HepG2 (cell line): ENCODE measurements around the gene CSDE1. TPM values are rescaled to one million over a fixed set of nuclear protein-coding genes. Genes with fewer than 3 reads are reported as not detected.

Source experiments
- CREB3 ChIP-seq: sonication (generic); formaldehyde crosslinking; IDR thresholded peaks from 2 replicates; pipeline ENCODE4 v1.5.0; 2020; ENCODE audit warnings: missing genetic modification reagents
- DZIP1 ChIP-seq: sonication (generic); formaldehyde crosslinking; IDR thresholded peaks from 2 replicates; pipeline ENCODE4 v1.5.0; 2020; ENCODE audit warnings: mild to moderate bottlenecking, missing genetic modification reagents
- FOXK2 ChIP-seq: fragments of 450-650 bp; IDR thresholded peaks from 2 replicates; pipeline ENCODE4 v1.6.1; 2016
- GFI1 ChIP-seq: sonication (generic); formaldehyde crosslinking; IDR thresholded peaks from 2 replicates; pipeline ENCODE4 v1.5.0; 2020; ENCODE audit warnings: missing genetic modification reagents, mild to moderate bottlenecking, borderline replicate concordance
- KMT2A ChIP-seq: sonication (generic); formaldehyde crosslinking; IDR thresholded peaks from 2 replicates; pipeline ENCODE4 v1.4.0; 2020; ENCODE audit warnings: missing genetic modification reagents
- KMT2B ChIP-seq: IDR thresholded peaks from 2 replicates; pipeline ENCODE4 v1.6.1; 2016; ENCODE audit warnings: missing genetic modification reagents, missing compliant biosample characterization
- MTF2 ChIP-seq: sonication (generic); formaldehyde crosslinking; IDR thresholded peaks from 2 replicates; pipeline ENCODE4 v1.5.0; 2020; ENCODE audit warnings: missing genetic modification reagents, borderline replicate concordance
- SALL2 ChIP-seq: sonication (generic); formaldehyde crosslinking; IDR thresholded peaks from 2 replicates; pipeline ENCODE4 v1.8.1; 2023; ENCODE audit warnings: mild to moderate bottlenecking, missing genetic modification reagents, inconsistent platforms
- SMYD3 ChIP-seq: sonication (generic); formaldehyde crosslinking; IDR thresholded peaks from 2 replicates; pipeline ENCODE4 v1.8.1; 2023; ENCODE audit warnings: mild to moderate bottlenecking, missing genetic modification reagents
- SNAPC4 ChIP-seq: sonication (generic); formaldehyde crosslinking; IDR thresholded peaks from 2 replicates; pipeline ENCODE4 v1.4.0; 2020; ENCODE audit warnings: mild to moderate bottlenecking, missing genetic modification reagents
- TCF12 ChIP-seq, 2 experiments: fragments of 450-650 bp in 1 of 2; sonication (generic) in 1 of 2; formaldehyde crosslinking in 1 of 2; IDR thresholded peaks; 2 replicates each; pipeline versions ENCODE4 v1.6.1 to v1.8.0; 2017 to 2022; ENCODE audit warnings: antibody characterized with exemption in 1 of 2, mild to moderate bottlenecking in 1 of 2, missing genetic modification reagents in 1 of 2, moderate library complexity in 1 of 2
- TOE1 ChIP-seq: sonication (generic); formaldehyde crosslinking; IDR thresholded peaks from 2 replicates; pipeline ENCODE4 v1.4.0; 2020; ENCODE audit warnings: mild to moderate bottlenecking, missing genetic modification reagents
- ZBTB3 ChIP-seq: sonication (generic); formaldehyde crosslinking; IDR thresholded peaks from 2 replicates; pipeline ENCODE4 v1.4.0; 2020; ENCODE audit warnings: low read depth, mild to moderate bottlenecking, moderate library complexity, missing genetic modification reagents, borderline replicate concordance
- ZKSCAN8 ChIP-seq: IDR thresholded peaks from 2 replicates; pipeline ENCODE4 v1.6.1; 2016; ENCODE audit warnings: borderline replicate concordance, missing genetic modification reagents, missing compliant biosample characterization
- ZNF350 ChIP-seq: sonication (generic); formaldehyde crosslinking; IDR thresholded peaks from 2 replicates; pipeline ENCODE4 v1.4.0; 2020; ENCODE audit warnings: mild to moderate bottlenecking, low read depth, missing genetic modification reagents, borderline replicate concordance
- ZNF367 ChIP-seq: sonication (generic); formaldehyde crosslinking; IDR thresholded peaks from 2 replicates; pipeline ENCODE4 v1.4.0; 2020; ENCODE audit warnings: missing genetic modification reagents, borderline replicate concordance
- ZNF652 ChIP-seq: IDR thresholded peaks from 2 replicates; pipeline ENCODE4 v1.6.1; 2016; ENCODE audit warnings: low read depth, borderline replicate concordance
- ZSCAN12 ChIP-seq: sonication (generic); formaldehyde crosslinking; IDR thresholded peaks from 2 replicates; pipeline ENCODE4 v1.9.0; 2021; ENCODE audit warnings: mild to moderate bottlenecking, missing genetic modification reagents
- polyA plus RNA-seq, 8 experiments: library from polyadenylated mRNA; depleted of rRNA in 3 of 8; stranded (reverse) in 7 of 8; unstranded in 1 of 8; fragments of >200 nt; fragmentation: Illumina TruSeq in 4 of 8; extraction: Trizol in 4 of 8; gene quantifications; 2 replicates each; pipeline versions ENCODE4 v1.2.1 to v1.2.3, GENCODE V29; 2011 to 2016; ENCODE audit warnings: low read depth in 4 of 8, missing spikeins in 1 of 8, mixed read lengths in 1 of 8; ENCODE audit not compliant: insufficient read depth in 1 of 8
- total RNA-seq, 5 experiments: library from RNA; depleted of rRNA; stranded (reverse); fragments of >200 nt; fragmentation: Illumina TruSeq; extraction: Trizol; gene quantifications; 2 replicates each; pipeline ENCODE4 v1.2.3, GENCODE V29; 2016; ENCODE audit warnings: low read depth in 1 of 5

The CSDE1 gene
- total and polyA plus RNA-seq, 2 of the 13 experiments (the other 11 are each of a cell fraction or from before 2014, with no cell fraction given), result 150 to 313 TPM

- peak; percentile 74; the same call in 1 of the 2 replicates for TF ChIP-seq SNAPC4 (CRISPR knock-in tag)
- 0 out of 2 replicates have a peak, but pooled peaks have one; percentile 69 for TF ChIP-seq MTF2 (CRISPR knock-in tag)
- TF ChIP-seq ZNF652, result peak; percentile 16; the same call in 1 of the 2 replicates
- no peak for TF ChIP-seq TOE1 (CRISPR knock-in tag)
- no peak for TF ChIP-seq DZIP1 (CRISPR knock-in tag)
- TF ChIP-seq ZKSCAN8 (CRISPR knock-in tag), result 0 out of 2 replicates have a peak, but pooled peaks have one; percentile 52
- peak; percentile 75; the same call in 1 of the 2 replicates for TF ChIP-seq FOXK2
- no peak; the same call in 1 of the 2 replicates for TF ChIP-seq GFI1 (CRISPR knock-in tag)
- TF ChIP-seq SALL2 (CRISPR knock-in tag), result peak; percentile 33; the same call in 1 of the 2 replicates
- TF ChIP-seq KMT2A, result 0 out of 2 replicates have a peak, but pooled peaks have one; percentile 33
- TF ChIP-seq ZNF350 (CRISPR knock-in tag), result peak; percentile 89; the same call in 1 of the 2 replicates
- TF ChIP-seq ZSCAN12 (CRISPR knock-in tag), result no peak
- no peak for TF ChIP-seq TCF12 (IDR thresholded peaks at IDR 0.05)
- 0 out of 2 replicates have a peak, but pooled peaks have one; percentile 58 for TF ChIP-seq TCF12 (CRISPR knock-in tag; IDR thresholded peaks at IDR 0.05)
- peak; percentile 79 for TF ChIP-seq KMT2B
- no peak for TF ChIP-seq SMYD3 (CRISPR knock-in tag)
- TF ChIP-seq CREB3 (CRISPR knock-in tag), result no peak
- TF ChIP-seq ZBTB3, result no peak
- no peak for TF ChIP-seq ZNF367 (CRISPR knock-in tag)
These were observed at the start of gene CSDE1 (continued) for GRCh38 chr1:114757455-114758255.
